GM13976 (cell line): ENCODE results near the gene NFX1.
"Not testable (repeated sequence)": the region's sequence is repeated elsewhere in the genome, so short reads cannot be mapped to it uniquely, and the experiment has no call there.

Source experiments
- DNase-seq: peaks from one replicate; pipeline ENCODE4 v3.0.0; 2012; ENCODE audit warnings: low spot score
- CTCF ChIP-seq: IDR thresholded peaks from 2 replicates; pipeline ENCODE4 v1.5.1; 2012; ENCODE audit warnings: borderline replicate concordance, mild to moderate bottlenecking; ENCODE audit not compliant: insufficient read depth; ENCODE audit errors: extremely low read depth, missing control alignments, control extremely low read depth
- in situ Hi-C: fragments of 300-500 bp; cut with MboI; formaldehyde crosslinking; loops from one replicate; pipeline ENCODE4 v1.12.0; 2022; ENCODE audit warnings: low sequenced_read_pairs, mixed read lengths, inconsistent platforms; ENCODE audit not compliant: unreplicated experiment

Gene NFX1

GRCh38 chr9:33354651-33355211 is 64.4 kb downstream of the NFX1 start:
- in situ Hi-C loops, result no loop called here
- TF ChIP-seq CTCF, result no peak
- DNase-seq, result no peak

DNA sequence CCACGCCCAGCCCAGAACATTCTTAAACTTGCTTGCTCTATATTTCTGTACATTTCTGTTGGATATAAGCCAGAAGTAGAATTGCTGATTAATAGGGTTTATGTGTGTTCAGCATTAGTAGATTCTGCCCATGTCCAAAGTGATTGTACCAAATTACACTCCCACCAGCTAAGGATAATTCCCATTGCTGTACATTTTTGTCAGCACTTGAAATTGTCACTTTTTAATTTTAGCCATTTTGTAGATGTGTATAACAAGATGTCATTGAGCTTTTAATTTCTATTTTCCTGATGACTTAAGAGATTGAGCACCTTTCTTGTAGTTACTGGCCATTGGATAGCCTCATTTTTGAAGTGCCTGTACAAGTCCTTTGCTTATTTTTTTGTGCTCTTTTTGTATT is 65.6 kb downstream of the NFX1 start:
- in situ Hi-C loops, result no loop called here
- TF ChIP-seq CTCF, result no peak
- DNase-seq, result no peak

DNA sequence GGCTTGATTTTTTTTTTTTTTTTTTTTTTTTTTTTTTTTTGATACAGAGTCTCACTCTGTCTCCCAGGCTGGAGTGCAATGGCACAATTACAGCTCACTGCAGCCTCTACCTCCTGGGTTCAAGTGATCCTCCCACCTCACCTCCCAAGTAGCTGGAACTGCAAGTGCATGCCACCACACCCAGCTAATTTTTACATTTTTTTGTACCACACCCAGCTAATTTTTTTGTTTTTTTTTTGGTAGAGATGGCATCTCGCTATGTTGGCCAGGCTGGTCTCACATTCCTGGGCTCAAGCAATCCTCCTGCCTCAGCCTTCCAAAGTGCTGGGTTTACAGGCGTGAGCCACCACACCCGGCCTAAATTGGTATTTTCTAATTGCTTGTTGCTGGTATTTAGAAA is 68.3 kb downstream of the NFX1 start:
- in situ Hi-C loops, DNase-seq: not testable (repeated sequence)

DNA sequence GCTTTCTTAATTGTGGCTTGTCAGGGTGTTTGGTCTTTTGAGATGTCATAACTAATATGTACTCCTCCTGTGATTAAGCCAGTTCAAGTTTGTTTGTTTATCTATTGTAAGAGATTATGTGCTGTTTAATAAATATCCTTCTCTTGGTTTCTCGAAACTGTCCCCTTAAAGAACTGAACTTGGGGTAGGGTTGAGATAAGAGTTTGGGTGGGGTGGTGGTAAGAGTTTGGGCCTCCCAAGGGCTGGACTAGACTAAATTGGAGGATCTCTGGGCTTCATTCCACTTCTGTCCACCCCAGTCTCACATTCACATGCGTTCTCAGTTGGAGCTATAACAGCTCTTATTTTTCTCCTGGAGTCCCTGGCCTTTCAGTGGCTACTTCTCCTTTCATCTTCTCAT is 73.8 kb downstream of the NFX1 start:
- in situ Hi-C loops, result no loop called here
- no peak for TF ChIP-seq CTCF
- no peak for DNase-seq

- in situ Hi-C loops, DNase-seq: not testable (repeated sequence)
Measured at GRCh38 chr9:33364814-33365213, 74.5 kb downstream of the NFX1 start.

GRCh38 chr9:33366979-33367480 is 76.7 kb downstream of the NFX1 start:
- no peak for TF ChIP-seq CTCF
- DNase-seq, result no peak
- in situ Hi-C loops, result no loop called here

DNA sequence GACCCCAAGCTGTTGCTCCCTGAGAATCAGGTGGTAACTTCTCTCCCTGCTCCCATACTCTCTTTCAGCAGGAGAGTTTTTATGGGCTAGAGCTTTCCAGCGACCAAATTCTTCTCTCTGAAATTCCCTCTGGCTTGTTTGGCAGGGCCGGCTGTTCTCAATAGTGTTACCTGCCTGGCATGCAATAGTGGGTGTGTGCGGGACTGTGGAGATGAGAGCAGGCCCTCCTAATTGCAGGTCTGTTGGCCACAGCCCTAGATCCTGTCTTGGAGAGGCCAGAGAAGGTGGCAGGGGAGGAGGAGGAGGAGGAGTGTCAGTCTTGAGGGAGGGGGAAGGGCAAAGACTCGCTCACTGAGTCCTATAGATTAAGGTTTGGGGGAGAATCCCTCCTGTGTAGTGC is 82.6 kb downstream of the NFX1 start:
- DNase-seq, result no peak
- in situ Hi-C loops, result no loop called here
- no peak for TF ChIP-seq CTCF

DNA sequence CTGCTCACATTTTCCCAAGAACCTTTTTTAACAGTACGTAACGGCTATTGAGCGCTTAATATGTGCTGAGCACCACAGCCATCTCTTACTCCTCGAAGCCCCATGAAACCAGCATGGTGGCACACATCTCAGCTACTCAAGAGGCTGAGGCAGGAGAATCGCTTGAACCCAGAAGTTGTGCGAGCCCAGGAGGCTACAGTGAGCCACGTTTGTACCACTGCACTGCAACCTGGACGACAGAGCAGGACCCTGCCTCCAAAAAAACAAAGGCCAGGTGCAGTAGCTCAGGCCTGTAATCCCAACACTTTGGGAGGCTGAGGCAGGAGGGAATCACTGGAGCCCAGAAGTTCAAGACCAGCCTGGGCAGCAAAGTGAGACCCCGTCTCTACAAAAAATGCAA is 83.9 kb downstream of the NFX1 start:
- no peak for TF ChIP-seq CTCF
- in situ Hi-C loops, result no loop called here

More for the DNA sequence above, 83.9 kb downstream of the NFX1 start:
- no peak for DNase-seq
